NCI-H2196 treated with DMSO at 0.1 percent for 48 hours (cell line): ENCODE data around the gene SLC22A15.
"Not testable (repeated sequence)": the region's sequence is repeated elsewhere in the genome, so short reads cannot be mapped to it uniquely, and the experiment has no call there.

Source experiments
- DNase-seq: peaks from one replicate; lab custom pipeline; 2025; ENCODE audit not compliant: unreplicated experiment; lab: John Stamatoyannopoulos, UW

The SLC22A15 gene

GRCh38 chr1:115980998-115981993 is 5.0 kb downstream of the SLC22A15 start:
- DNase-seq = no peak

GRCh38 chr1:115982400-115982799 is 6.1 kb downstream of the SLC22A15 start:
- no peak for DNase-seq

- DNase-seq = no peak
These were observed 7.3 kb downstream of the SLC22A15 start for GRCh38 chr1:115983584-115983983.

- DNase-seq = no peak
These were observed 11.3 kb downstream of the SLC22A15 start for GRCh38 chr1:115987623-115988022.

- no peak for DNase-seq
These were observed 12.6 kb downstream of the SLC22A15 start for GRCh38 chr1:115988953-115989352.

GRCh38 chr1:115989699-115990098 is 13.4 kb downstream of the SLC22A15 start:
- no peak for DNase-seq

GRCh38 chr1:115991909-115992308 is 15.6 kb downstream of the SLC22A15 start:
- no peak for DNase-seq

GRCh38 chr1:115997921-115998320 is 21.6 kb downstream of the SLC22A15 start:
- DNase-seq = not testable (repeated sequence)

GRCh38 chr1:116001739-116002487 is 25.6 kb downstream of the SLC22A15 start:
- DNase-seq = no peak

GRCh38 chr1:116002781-116003420 is 26.6 kb downstream of the SLC22A15 start:
- no peak for DNase-seq

GRCh38 chr1:116003823-116004222 is 27.5 kb downstream of the SLC22A15 start:
- no peak for DNase-seq

- no peak for DNase-seq
These were observed 30.2 kb downstream of the SLC22A15 start for GRCh38 chr1:116006486-116006964.

- DNase-seq = no peak
These were observed 32.5 kb downstream of the SLC22A15 start for GRCh38 chr1:116008656-116009390.

- DNase-seq = no peak
These were observed 36.4 kb downstream of the SLC22A15 start for GRCh38 chr1:116012716-116013115.

- no peak for DNase-seq
These were observed 39.4 kb downstream of the SLC22A15 start for GRCh38 chr1:116015679-116016078.

GRCh38 chr1:116018007-116018406 is 41.7 kb downstream of the SLC22A15 start:
- DNase-seq = no peak

- DNase-seq = no peak
These were observed 43.4 kb downstream of the SLC22A15 start for GRCh38 chr1:116019653-116020253.

GRCh38 chr1:116020668-116021272 is 44.5 kb downstream of the SLC22A15 start:
- DNase-seq = no peak

- DNase-seq = no peak
These were observed 48.3 kb downstream of the SLC22A15 start for GRCh38 chr1:116024626-116025025.

- no peak for DNase-seq
These were observed 50.3 kb downstream of the SLC22A15 start for GRCh38 chr1:116026631-116027030.
